Right lobe of liver (tissue), 4 donors: Measurements from ENCODE around the gene KCND1.

Experiments used
- POLR2A ChIP-seq: fragments of 450-650 bp; IDR thresholded peaks from one replicate; pipeline ENCODE4 v1.6.1; 2017; ENCODE audit warnings: antibody characterized with exemption, mild to moderate bottlenecking
- TF ChIP-seq, protein P1 (sequence below), 4 donors: fragments of 200-600 bp in 3 of 4; fragments of 450-650 bp in 1 of 4; IDR thresholded peaks; one replicate each; pipeline versions ENCODE4 v1.5.1 to v1.8.0; 2016 to 2022; ENCODE audit warnings: antibody characterized with exemption in 4 of 4, mild to moderate bottlenecking in 2 of 4
- donor health status: DM: no; HTN: no; CAD: no.
- donor health status: DM: no; HTN: no; CAD: no.
- donor health status: DM: no; HTN: yes; CAD: no.

GRCh38 chrX:48975041-48975440 is 3.4 kb upstream of the KCND1 start:
- TF ChIP-seq, protein P1, sequence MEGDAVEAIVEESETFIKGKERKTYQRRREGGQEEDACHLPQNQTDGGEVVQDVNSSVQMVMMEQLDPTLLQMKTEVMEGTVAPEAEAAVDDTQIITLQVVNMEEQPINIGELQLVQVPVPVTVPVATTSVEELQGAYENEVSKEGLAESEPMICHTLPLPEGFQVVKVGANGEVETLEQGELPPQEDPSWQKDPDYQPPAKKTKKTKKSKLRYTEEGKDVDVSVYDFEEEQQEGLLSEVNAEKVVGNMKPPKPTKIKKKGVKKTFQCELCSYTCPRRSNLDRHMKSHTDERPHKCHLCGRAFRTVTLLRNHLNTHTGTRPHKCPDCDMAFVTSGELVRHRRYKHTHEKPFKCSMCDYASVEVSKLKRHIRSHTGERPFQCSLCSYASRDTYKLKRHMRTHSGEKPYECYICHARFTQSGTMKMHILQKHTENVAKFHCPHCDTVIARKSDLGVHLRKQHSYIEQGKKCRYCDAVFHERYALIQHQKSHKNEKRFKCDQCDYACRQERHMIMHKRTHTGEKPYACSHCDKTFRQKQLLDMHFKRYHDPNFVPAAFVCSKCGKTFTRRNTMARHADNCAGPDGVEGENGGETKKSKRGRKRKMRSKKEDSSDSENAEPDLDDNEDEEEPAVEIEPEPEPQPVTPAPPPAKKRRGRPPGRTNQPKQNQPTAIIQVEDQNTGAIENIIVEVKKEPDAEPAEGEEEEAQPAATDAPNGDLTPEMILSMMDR (IDR thresholded peaks at IDR 0.05), result no peak
- no peak for TF ChIP-seq POLR2A
